HFFc6 (cell line): ENCODE data around the gene PNN. TPM values are rescaled to one million over a fixed set of nuclear protein-coding genes. Genes with fewer than 3 reads are reported as not detected.
"Not testable (repeated sequence)": the region's sequence is repeated elsewhere in the genome, so short reads cannot be mapped to it uniquely, and the experiment has no call there.

Experiments
- DNase-seq: peaks from one replicate; pipeline ENCODE4 v3.0.0-alpha.2; 2018
- H3K27ac Mint-ChIP-seq: 2 replicates; pipeline ENCODE4 v1.8.0; 2020; ENCODE audit warnings: mild to moderate bottlenecking, mixed read lengths
- H3K27me3 Mint-ChIP-seq: 2 replicates; pipeline ENCODE4 v1.8.0; 2021; ENCODE audit warnings: mild to moderate bottlenecking, moderate library complexity, mixed read lengths; ENCODE audit not compliant: insufficient read depth
- H3K36me3 Mint-ChIP-seq: 2 replicates; pipeline ENCODE4 v1.8.0; 2021; ENCODE audit warnings: low read depth, mixed read lengths
- H3K4me1 Mint-ChIP-seq: 2 replicates; pipeline ENCODE4 v1.8.0; 2020; ENCODE audit warnings: low read depth, mixed read lengths
- H3K4me3 Mint-ChIP-seq: 2 replicates; pipeline ENCODE4 v1.8.0; 2020; ENCODE audit warnings: mild to moderate bottlenecking, moderate library complexity, mixed read lengths
- H3K9me3 Mint-ChIP-seq: 2 replicates; pipeline ENCODE4 v1.8.0; 2020; ENCODE audit warnings: mild to moderate bottlenecking, mixed read lengths
- CTCF ChIP-seq: fragments of 200-600 bp; sonication (generic); IDR thresholded peaks from 2 replicates; pipeline ENCODE4 v1.5.0; 2021; ENCODE audit warnings: antibody characterized with exemption, mild to moderate bottlenecking
- total RNA-seq, 6 experiments: library from RNA; stranded (reverse); fragmentation: NEBNext Ultra II Directional; extraction: Animal tissue kit (Norgen Biotek cat#: 25700); gene quantifications; 2 replicates in 1 of 6; 3 replicates in 5 of 6; pipeline ENCODE4 v1.2.3, GENCODE V29; 2021

The PNN gene
- total RNA-seq, 6 experiments from 2014 or later = 30.1 to 44.5 (median 40.5) TPM

DNA sequence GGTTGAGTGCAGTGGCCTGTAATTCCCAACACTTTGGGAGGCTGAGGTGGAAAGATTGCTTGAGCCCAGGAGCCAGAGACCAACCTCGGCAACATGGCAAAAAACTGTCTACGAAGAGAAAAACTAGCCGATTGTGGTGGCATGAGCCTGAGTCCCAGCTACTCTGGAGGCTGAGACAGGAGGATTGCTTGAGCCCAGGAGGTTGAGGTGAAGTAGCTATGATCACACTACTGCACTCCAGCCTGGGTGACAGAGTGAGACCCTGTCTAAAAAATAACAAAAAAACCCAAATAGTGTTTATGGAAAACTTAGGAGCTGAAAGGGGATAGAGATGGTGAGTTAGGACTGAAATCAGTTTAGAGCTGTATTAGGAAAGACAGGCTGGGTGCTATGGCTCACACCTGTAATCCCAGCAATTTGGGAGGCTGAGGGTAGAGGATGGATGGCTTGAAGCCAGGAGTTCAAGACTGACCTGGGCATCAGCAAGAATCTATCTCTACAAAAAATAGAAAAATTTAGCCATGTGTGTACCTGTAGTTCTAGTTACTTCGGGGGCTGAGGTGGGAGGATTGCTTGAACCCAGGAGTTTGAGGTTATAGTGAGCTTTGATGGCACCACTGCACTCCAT is 9.7 kb downstream of the PNN start:
- Mint-ChIP-seq H3K27me3 (peaks cover 3% of the 10 kb centered on the region), H3K9me3 (no peaks in the 10 kb centered on the region), H3K4me3 (no peak overlapping the region), H3K4me1 (no peaks in the 10 kb centered on the region), H3K27ac (peak overlapping the region; percentile 33), H3K36me3 (peaks cover 31% of the 10 kb centered on the region)
- TF ChIP-seq CTCF = no peak
- DNase-seq = no peak

- H3K27me3 Mint-ChIP-seq = peaks cover 3% of the 10 kb centered on the region
- no peak for DNase-seq
- H3K27ac Mint-ChIP-seq = peak overlapping the region; percentile 33
- no peaks in the 10 kb centered on the region for H3K9me3 Mint-ChIP-seq
- H3K4me3 Mint-ChIP-seq = no peak overlapping the region
- peaks cover 31% of the 10 kb centered on the region for H3K36me3 Mint-ChIP-seq
- H3K4me1 Mint-ChIP-seq = no peaks in the 10 kb centered on the region
- TF ChIP-seq CTCF = no peak
These were observed 10.4 kb downstream of the PNN start for GRCh38 chr14:39185256-39186049.

GRCh38 chr14:39186941-39187525 is 12.0 kb downstream of the PNN start:
- Mint-ChIP-seq H3K27ac (no peak overlapping the region), H3K4me3 (no peak overlapping the region)
- TF ChIP-seq CTCF = no peak

DNA sequence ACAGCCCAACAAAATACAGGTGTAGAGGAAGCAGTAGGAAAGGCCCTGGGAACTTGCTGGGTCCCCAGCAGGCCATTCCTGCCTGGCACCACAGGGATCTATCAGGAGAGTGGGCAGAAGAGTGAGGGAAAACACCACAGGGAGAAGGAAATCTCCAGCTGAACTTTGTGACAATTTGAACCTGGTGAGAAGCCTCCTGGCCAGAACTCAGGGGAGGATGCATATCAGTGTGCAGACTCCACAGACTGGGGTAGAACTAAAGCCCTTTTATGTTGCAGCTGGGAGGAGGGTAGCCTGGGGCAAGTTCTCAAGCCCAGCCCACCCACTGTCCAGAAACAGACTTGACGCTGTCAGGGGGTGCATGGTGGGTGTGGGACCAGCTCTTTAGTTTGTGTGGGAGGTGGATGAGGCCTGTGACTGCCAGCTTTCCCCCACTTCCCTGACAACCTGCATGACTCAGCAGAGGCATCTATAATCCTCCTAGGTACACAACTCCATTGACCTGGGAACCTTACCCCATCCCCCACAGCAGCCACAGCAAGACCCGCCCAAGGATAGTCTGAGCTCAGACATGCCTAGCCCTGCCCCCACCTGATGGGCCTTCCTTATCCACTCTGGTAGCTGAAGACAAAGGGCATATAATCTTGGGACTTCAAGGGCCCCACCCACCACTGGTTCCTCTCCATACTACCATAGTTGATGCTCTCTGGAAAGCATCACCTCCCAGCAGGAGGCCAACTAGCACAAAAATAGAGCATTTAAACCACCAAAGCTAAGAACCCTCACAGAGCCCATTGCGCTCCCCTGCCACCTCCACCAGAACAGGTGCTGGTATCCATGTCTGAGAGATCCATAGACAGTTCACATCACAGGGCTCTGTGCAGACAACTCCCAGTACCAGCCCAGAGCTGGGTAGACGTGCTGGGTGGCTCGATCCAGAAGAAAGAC is 28.9 kb downstream of the PNN start:
- H3K4me1 Mint-ChIP-seq = no peaks in the 10 kb centered on the region
- no peak overlapping the region for H3K27ac Mint-ChIP-seq
- H3K27me3 Mint-ChIP-seq = no peaks in the 10 kb centered on the region
- H3K9me3 Mint-ChIP-seq = no peaks in the 10 kb centered on the region
- H3K4me3 Mint-ChIP-seq = no peak overlapping the region
- no peak for TF ChIP-seq CTCF
- no peak for DNase-seq
- no peaks in the 10 kb centered on the region for H3K36me3 Mint-ChIP-seq

More at GRCh38 chr14:39186941-39187525, 12.0 kb downstream of the PNN start:
- H3K27me3 Mint-ChIP-seq = peaks cover 3% of the 10 kb centered on the region
- no peaks in the 10 kb centered on the region for H3K4me1 Mint-ChIP-seq
- no peaks in the 10 kb centered on the region for H3K9me3 Mint-ChIP-seq
- H3K36me3 Mint-ChIP-seq = peaks cover 31% of the 10 kb centered on the region
- no peak for DNase-seq

- not testable (repeated sequence) for DNase-seq, H3K4me3 Mint-ChIP-seq, H3K27me3 Mint-ChIP-seq, H3K36me3 Mint-ChIP-seq, H3K27ac Mint-ChIP-seq, H3K9me3 Mint-ChIP-seq, H3K4me1 Mint-ChIP-seq
These were observed 32.4 kb downstream of the PNN start for GRCh38 chr14:39207430-39207829.
